HG02981 (cell line): ENCODE data around the gene TSPAN11.

Experiments used
- ATAC-seq: cut with Tn5 transposase; IDR thresholded peaks from one replicate; pipeline ENCODE4 v1.9.1; 2021; ENCODE audit warnings: mild to moderate bottlenecking, moderate library complexity; ENCODE audit not compliant: unreplicated experiment

TSPAN11 gene

GRCh38 chr12:30910038-30910350 is 16.6 kb upstream of the TSPAN11 start:
- ATAC-seq: no peak

DNA sequence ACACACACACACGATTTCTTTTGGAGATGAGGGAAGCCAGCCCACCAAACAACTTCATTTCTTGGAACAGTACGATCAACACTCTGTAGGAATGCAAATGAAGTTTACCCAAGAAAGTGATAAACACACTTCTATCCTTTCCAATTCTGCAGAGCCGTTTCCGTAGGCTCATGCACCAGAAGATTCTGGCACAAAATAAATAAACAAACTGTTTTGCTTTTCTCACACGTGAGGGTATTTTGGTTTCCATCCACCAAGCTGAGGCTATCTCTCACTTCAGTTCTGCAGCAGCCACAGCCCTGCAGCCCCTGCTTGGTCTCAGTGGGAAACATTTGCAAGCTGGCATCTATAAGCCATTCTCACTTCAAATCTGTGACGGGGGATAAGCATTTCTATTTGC is 15.3 kb upstream of the TSPAN11 start:
- ATAC-seq: no peak

DNA sequence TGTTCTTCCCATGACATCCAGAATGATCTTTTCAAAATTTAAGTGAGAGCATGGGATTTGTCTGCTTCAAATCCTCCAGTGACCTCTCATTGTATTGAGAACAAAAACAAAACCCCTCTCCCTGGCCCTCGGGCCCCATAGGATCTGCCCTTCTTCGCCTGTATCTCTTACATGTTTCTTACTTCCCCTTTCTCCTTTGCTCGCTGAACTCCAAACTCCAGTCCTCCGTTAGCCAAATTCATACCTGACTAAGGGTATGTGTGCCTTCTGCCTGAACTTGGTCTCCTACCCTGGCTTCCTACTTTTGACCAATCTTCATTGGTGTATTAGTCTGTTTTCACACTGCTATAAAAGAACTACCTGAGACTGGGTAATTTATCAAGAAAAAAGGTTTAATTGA is 13.2 kb upstream of the TSPAN11 start:
- ATAC-seq: no peak

DNA sequence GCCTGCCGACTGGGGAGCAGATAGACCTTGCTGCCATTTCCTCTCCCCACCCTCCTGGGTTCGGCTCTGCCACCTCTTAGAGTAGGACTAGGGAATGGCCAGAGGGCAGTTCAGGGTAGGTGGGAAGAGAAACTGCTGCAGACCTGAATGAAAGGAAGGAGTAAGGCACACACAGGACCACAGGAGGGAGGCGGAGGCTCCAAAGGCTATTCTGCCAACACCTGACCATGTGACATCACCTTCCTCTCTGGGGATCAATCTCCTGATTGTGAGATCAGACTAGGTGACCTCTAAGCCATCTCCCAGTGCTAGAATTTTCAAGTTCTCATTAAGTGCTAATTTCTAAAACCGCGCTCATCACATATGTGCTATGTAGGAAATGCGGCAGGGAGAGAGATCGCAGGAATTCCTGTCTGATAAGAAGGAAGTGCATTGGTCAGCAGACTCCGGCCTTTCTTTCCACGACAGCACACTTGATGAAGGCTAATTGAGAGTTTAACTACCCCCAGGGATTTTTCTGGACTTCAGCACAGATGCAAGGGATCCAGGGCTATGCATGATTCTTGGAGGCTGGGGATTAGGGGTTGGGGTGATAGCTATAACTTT is 11.5 kb upstream of the TSPAN11 start:
- no peak for ATAC-seq

DNA sequence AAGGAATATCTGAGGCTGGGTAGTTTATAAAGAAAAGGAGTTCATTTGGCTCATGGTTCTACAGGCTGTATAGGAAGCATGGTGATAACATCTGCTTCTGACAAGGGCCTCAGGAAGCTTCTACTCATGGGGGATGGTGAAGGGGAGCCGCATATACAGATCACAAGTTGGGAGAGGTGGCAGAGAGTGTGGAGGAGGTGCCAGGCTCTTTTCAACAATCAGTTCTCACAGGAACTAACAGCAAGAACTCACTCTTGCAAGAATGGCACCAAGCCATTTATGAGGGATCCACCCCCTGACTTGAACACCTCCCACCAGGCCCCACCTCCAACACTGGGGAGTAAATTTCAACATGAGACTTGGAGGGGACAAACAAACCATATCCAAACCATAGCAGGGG is 3.5 kb upstream of the TSPAN11 start:
- no peak for ATAC-seq

- no peak for ATAC-seq
Observed at GRCh38 chr12:30925607-30926242, 823 bp upstream of the TSPAN11 start.

GRCh38 chr12:30927222-30927611 is 669 bp downstream of the TSPAN11 start:
- ATAC-seq: no peak

DNA sequence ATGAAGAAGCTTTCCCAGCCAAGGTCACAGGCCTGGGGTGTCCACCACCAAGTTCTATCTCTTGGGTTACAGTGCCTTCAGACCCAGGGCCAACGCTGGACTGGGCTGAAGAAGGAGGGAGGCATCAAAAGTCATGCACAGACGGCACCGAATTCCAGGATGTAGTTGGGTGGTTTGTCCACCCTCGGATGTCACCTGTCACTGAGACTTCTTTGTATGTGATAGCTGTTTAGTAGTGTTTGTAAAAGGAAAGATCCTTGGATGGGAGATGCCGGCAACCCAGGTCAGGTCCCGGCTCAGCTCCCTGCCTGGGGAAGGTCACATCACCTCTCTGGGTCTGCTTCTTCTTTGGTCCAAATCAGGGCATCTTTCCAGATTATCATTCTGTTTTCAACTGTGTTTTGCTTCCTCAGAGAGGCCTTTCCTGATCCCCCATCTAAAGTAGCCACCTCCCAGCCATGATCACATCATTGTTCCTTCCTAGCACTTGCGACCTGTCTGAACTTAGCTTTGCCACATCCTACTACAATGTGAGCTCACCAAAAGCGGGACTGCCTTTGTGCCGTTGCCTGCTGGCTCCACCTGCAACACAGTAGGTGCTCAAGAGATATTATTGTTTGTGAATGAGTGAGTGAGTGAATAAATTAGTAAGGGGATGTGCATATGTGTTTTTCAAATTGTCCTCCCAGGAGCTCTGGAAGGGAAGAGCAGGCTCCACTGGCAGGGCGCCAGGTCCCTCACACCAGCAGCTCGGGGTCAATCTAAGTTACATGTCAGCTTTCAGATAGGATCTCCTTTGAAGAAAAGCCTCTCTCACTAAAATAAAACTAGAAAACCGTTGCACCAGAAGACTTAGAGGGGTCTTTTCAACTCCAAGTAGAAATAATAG is 2.1 kb downstream of the TSPAN11 start:
- ATAC-seq: no peak

DNA sequence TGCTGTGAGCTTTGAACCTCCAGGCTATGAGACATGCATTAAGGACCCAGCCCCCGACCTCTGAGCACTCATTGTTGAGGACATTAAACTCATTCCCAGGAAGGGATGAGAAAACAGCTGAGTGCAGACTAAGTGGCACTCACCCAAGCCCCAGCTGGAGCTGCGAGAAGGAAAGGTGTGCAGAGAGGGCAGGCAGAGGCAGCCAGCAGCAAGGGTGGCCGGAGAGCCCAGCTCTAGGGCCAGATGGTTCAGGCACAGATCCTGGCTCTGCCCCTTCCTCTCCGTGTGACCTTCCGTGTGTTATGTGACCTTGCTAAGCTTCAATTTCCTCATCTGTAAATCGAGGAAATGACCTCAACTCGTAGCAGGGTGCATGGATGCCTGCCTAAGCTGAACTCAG is 3.7 kb downstream of the TSPAN11 start:
- ATAC-seq: no peak

GRCh38 chr12:30930641-30931040 is 4.1 kb downstream of the TSPAN11 start:
- no peak for ATAC-seq

DNA sequence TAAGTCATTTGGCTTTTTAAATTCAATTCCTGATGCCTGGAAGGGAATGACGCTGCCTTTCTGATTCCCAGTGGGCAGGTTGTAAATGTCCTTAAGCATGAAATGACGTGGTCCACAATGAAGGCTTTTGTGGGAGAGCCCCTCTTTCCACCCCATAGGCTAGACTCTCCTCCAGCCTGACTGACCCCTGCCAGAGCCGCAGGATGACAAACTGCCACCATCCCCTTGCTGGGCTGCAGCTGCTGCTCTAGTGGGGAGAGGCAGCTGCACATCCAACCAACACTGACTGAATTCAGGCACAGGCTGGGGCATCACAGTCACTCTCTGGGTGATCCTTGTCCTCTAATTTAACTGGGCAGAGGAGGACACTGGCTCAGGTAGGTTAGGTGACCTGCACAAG is 6.3 kb downstream of the TSPAN11 start:
- no peak for ATAC-seq

DNA sequence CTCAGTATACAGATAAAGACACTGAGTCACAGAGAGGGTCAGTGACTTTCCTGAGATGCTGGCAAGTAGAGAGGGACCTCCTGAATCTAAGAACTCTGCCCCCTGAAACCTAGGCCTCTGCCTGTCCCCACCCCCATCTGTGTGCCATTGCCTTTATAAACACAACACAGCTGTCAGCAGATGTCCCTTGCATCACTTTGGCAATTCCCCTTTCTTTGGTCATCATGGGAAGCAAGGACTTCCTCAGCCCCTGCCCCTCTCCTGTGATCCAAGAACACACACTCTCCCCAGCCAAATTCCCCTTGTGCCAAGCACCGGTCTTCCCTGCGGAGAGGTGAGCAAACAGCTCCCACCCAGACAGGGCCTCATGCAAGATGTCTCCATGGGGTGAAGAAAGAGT is 8.3 kb downstream of the TSPAN11 start:
- ATAC-seq: no peak

- no peak for ATAC-seq
Observed at GRCh38 chr12:30936036-30936435, 9.5 kb downstream of the TSPAN11 start.

DNA sequence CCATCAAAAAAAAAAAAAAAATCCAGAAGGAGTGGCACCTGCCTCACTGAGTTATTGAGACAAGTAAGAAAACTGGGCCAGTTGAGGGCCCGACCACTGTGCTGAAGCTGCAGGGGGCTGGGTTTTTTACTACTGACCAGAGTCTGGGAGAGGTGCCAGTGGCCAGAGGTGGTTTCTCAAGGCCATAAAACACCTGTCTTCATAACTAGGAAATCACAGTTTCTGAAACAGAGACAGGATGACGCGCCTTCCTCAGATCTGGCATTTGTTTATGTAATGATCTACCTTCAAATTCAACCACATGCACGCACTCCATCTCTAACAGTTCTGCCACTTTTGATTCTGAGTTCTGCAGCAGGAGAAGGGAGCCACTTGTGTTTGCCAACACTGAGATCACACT is 12.7 kb downstream of the TSPAN11 start:
- ATAC-seq: peak; percentile 53

DNA sequence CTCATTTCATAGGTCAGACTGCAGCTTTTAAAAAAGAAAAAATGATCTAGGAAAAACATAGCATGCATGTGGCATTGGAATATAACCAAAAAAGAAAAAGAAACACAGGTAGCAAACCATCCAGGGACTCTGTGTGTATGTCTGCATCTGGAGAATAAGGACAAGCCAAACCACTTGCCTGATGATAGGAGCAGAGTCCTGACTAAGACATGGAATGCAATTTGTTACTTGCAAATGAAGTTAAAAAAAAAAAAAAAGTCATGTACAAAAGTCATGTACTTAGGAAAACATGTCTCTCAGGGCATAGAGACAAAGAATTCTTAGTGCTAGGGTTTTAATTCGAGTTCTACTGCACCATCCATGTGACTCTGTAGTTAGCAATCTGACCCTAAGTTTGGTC is 15.9 kb downstream of the TSPAN11 start:
- no peak for ATAC-seq

GRCh38 chr12:30942936-30943335 is 16.4 kb downstream of the TSPAN11 start:
- ATAC-seq: no peak

- no peak for ATAC-seq
Observed at GRCh38 chr12:30945443-30946164, 19.1 kb downstream of the TSPAN11 start.

- no peak for ATAC-seq
Observed at GRCh38 chr12:30952015-30952414, 25.5 kb downstream of the TSPAN11 start.

- ATAC-seq: no peak
Observed at GRCh38 chr12:30953257-30953656, 26.7 kb downstream of the TSPAN11 start.

GRCh38 chr12:30953951-30954751 is 27.6 kb downstream of the TSPAN11 start:
- ATAC-seq: no peak

GRCh38 chr12:30955214-30955613 is 28.7 kb downstream of the TSPAN11 start:
- no peak for ATAC-seq
